Keratinocyte (primary cell): Measurements from ENCODE around the gene BRSK2. TPM values are rescaled to one million over a fixed set of nuclear protein-coding genes. Genes with fewer than 3 reads are reported as not detected.

ENCODE experiments used
- DNase-seq: peaks from one replicate; pipeline ENCODE4 v3.0.0-alpha.2; 2011; ENCODE audit warnings: low read depth, missing footprints, low spot score
- FAIRE-seq: peaks from 2 replicates; lab custom pipeline; 2011; peaks lifted over from hg19 to GRCh38; lab: Jason Lieb, UNC
- H2AFZ ChIP-seq: 2 replicates; pipeline ENCODE4 v1.6.0; 2012; ENCODE audit warnings: low read length, control low read depth, inconsistent platforms; ENCODE audit not compliant: control insufficient read depth
- H3K27ac ChIP-seq: 2 replicates; pipeline ENCODE4 v1.5.1; 2011; ENCODE audit warnings: low read length; ENCODE audit not compliant: control insufficient read depth, insufficient read depth
- H3K27me3 ChIP-seq: 3 replicates; pipeline ENCODE4 v1.6.0; 2011; ENCODE audit warnings: low read length; ENCODE audit not compliant: control insufficient read depth, insufficient read depth; ENCODE audit errors: extremely low read depth
- H3K36me3 ChIP-seq, 2 experiments: 2 replicates in 1 of 2; 3 replicates in 1 of 2; pipeline ENCODE4 v1.5.1; 2011; ENCODE audit warnings: low read length in 2 of 2, mild to moderate bottlenecking in 1 of 2; ENCODE audit not compliant: control insufficient read depth in 2 of 2, insufficient read depth in 2 of 2; ENCODE audit errors: extremely low read depth in 1 of 2
- H3K4me1 ChIP-seq: 3 replicates; pipeline ENCODE4 v1.5.1; 2011; ENCODE audit warnings: low read length; ENCODE audit not compliant: control insufficient read depth, insufficient read depth; ENCODE audit errors: extremely low read depth
- H3K4me2 ChIP-seq: 3 replicates; pipeline ENCODE4 v1.6.0; 2011; ENCODE audit warnings: low read depth, low read length; ENCODE audit not compliant: control insufficient read depth, insufficient read depth; ENCODE audit errors: extremely low read depth
- H3K4me3 ChIP-seq, 3 experiments: fragments of 200-600 bp in 1 of 3; sonication (generic) in 1 of 3; 2 replicates in 2 of 3; 3 replicates in 1 of 3; pipeline ENCODE4 v1.5.1; 2011 to 2016; ENCODE audit warnings: low read length in 3 of 3, mild to moderate bottlenecking in 3 of 3, control low read depth in 2 of 3, inconsistent platforms in 1 of 3, low read depth in 1 of 3, mixed read lengths in 1 of 3, mixed run types in 1 of 3, moderate library complexity in 1 of 3; ENCODE audit not compliant: control insufficient read depth in 2 of 3, insufficient read depth in 2 of 3; ENCODE audit errors: extremely low read depth in 1 of 3
- H3K79me2 ChIP-seq: 2 replicates; pipeline ENCODE4 v1.6.0; 2012; ENCODE audit warnings: low read length; ENCODE audit not compliant: control insufficient read depth, insufficient read depth
- H3K9ac ChIP-seq: 3 replicates; pipeline ENCODE4 v1.6.0; 2011; ENCODE audit warnings: low read length; ENCODE audit not compliant: control insufficient read depth, insufficient read depth; ENCODE audit errors: extremely low read depth
- H3K9me1 ChIP-seq: 3 replicates; pipeline ENCODE4 v1.6.0; 2011; ENCODE audit warnings: low read length; ENCODE audit not compliant: control insufficient read depth, insufficient read depth; ENCODE audit errors: extremely low read depth
- H3K9me3 ChIP-seq: 2 replicates; pipeline ENCODE4 v1.5.1; 2012; ENCODE audit warnings: low read depth, low read length; ENCODE audit not compliant: control insufficient read depth
- H4K20me1 ChIP-seq: 3 replicates; pipeline ENCODE4 v1.6.0; 2011; ENCODE audit warnings: low read length; ENCODE audit not compliant: control insufficient read depth, insufficient read depth; ENCODE audit errors: extremely low read depth
- EZH2 ChIP-seq: IDR thresholded peaks from one replicate; pipeline ENCODE4 v1.6.1; 2012; ENCODE audit warnings: inconsistent platforms, mild to moderate bottlenecking, low read length, moderate library complexity
- dilution Hi-C: fragments of 300-500 bp; cut with MboI; formaldehyde crosslinking; loops from one replicate; pipeline ENCODE4 v1.7.0; 2020; ENCODE audit warnings: low sequenced_read_pairs; ENCODE audit not compliant: extremely low pct_ligation_motif_present
- polyA plus RNA-seq, 5 experiments: library from polyadenylated mRNA; depleted of rRNA in 3 of 5; stranded (reverse) in 3 of 5; stranded (forward) in 1 of 5; unstranded in 1 of 5; fragments of >200 nt; gene quantifications; 1 replicate in 1 of 5; 2 replicates in 3 of 5; 3 replicates in 1 of 5; pipeline versions ENCODE4 v1.2.1 to v1.2.3, GENCODE V29; 2011 to 2012; ENCODE audit warnings: missing spikeins in 2 of 5, low read depth in 1 of 5, low replicate concordance in 1 of 5
- TF ChIP-seq, protein P1 (sequence below), 3 experiments: IDR thresholded peaks in 1 of 3; conservative IDR thresholded peaks in 1 of 3; optimal IDR thresholded peaks in 1 of 3; 2 replicates in 2 of 3; 3 replicates in 1 of 3; pipeline versions ENCODE3 to v1.5.1; 2011; ENCODE audit warnings: low read length in 3 of 3, mild to moderate bottlenecking in 3 of 3, moderate library complexity in 2 of 3, control low read depth in 1 of 3, inconsistent platforms in 1 of 3; ENCODE audit not compliant: insufficient read depth in 2 of 3; ENCODE audit errors: extremely low read depth in 1 of 3

The BRSK2 gene
- polyA plus RNA-seq, 1 donor (not counting 4 experiments of a cell fraction or from before 2014, with no cell fraction given): 0.09 TPM

DNA sequence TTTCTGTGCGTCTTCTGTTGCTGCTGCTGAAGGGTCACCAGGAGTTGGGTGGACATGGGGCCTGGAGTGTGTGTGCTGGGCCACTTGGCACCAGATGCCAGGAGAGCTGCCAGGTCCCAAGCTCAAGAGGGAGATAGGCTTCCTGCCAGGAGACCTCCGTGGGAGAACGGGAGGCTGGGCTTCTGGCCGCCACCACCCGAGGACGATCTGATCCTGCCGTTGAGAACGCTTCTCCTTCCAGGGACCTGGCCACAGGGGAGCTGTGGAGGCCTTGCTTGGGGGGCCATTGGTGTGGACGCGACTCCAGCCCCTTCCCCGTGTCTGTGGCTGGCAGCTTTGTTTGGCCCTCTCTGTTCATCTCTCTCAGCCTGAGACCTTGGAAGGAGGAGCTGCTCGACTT is 2.4 kb downstream of the BRSK2 start:
- Histone ChIP-seq H2AFZ (no peak overlapping the region), H3K9me3 (no peaks in the 10 kb centered on the region), H3K9me1 (no peaks in the 10 kb centered on the region), H3K4me2 (no peak overlapping the region), H3K27me3 (peaks cover 41% of the 10 kb centered on the region), H3K9ac (no peak overlapping the region), H3K36me3 (no peaks in the 10 kb centered on the region), H3K4me3 (no peak overlapping the region), H4K20me1 (peaks cover 5% of the 10 kb centered on the region), H3K27ac (no peak overlapping the region), H3K4me1 (peaks cover 4% of the 10 kb centered on the region), H3K79me2 (no peaks in the 10 kb centered on the region)
- FAIRE-seq (no peak), DNase-seq (no peak)
- TF ChIP-seq, protein P1, sequence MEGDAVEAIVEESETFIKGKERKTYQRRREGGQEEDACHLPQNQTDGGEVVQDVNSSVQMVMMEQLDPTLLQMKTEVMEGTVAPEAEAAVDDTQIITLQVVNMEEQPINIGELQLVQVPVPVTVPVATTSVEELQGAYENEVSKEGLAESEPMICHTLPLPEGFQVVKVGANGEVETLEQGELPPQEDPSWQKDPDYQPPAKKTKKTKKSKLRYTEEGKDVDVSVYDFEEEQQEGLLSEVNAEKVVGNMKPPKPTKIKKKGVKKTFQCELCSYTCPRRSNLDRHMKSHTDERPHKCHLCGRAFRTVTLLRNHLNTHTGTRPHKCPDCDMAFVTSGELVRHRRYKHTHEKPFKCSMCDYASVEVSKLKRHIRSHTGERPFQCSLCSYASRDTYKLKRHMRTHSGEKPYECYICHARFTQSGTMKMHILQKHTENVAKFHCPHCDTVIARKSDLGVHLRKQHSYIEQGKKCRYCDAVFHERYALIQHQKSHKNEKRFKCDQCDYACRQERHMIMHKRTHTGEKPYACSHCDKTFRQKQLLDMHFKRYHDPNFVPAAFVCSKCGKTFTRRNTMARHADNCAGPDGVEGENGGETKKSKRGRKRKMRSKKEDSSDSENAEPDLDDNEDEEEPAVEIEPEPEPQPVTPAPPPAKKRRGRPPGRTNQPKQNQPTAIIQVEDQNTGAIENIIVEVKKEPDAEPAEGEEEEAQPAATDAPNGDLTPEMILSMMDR (optimal IDR thresholded peaks at IDR 0.05 in 1 of 3, IDR thresholded peaks at IDR 0.05 in 1 of 3, conservative IDR thresholded peaks at IDR 0.05 in 1 of 3; ENCODE audit: extremely low read depth in 1 of 3, insufficient read depth in 2 of 3, low read length in 3 of 3): no peak
- TF ChIP-seq EZH2: no peak
- dilution Hi-C loops: no loop called here

DNA sequence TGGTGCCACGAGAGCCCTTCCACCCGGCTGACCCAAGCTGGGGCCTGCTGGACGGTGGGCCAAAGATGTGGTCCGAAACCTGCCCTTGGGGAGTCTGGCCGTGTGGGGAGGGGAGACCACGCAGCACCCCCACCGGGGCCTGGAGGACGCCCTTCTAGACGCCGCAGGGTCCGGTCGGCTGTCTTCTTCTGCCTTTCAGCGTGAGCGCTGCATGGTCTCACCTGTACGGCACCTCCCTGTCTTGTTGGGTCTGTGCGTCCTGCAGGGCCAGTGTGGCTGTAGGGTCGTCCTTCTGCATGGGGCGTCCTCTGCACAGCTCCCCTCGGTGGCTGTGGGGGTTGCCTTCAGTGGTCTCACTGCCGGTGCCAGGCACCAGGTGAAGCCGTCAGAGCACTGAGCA is 2.8 kb downstream of the BRSK2 start:
- Histone ChIP-seq H3K9ac (no peak overlapping the region), H3K27ac (no peak overlapping the region), H3K4me2 (no peak overlapping the region), H3K4me1 (peaks cover 4% of the 10 kb centered on the region), H3K79me2 (no peaks in the 10 kb centered on the region), H2AFZ (no peak overlapping the region), H3K9me3 (no peaks in the 10 kb centered on the region), H3K9me1 (no peaks in the 10 kb centered on the region), H3K4me3 (no peak overlapping the region), H4K20me1 (peaks cover 5% of the 10 kb centered on the region), H3K36me3 (no peaks in the 10 kb centered on the region), H3K27me3 (peaks cover 41% of the 10 kb centered on the region)
- no peak for FAIRE-seq
- DNase-seq: no peak
- no peak for TF ChIP-seq EZH2
- TF ChIP-seq, protein P1 (optimal IDR thresholded peaks at IDR 0.05 in 1 of 3, IDR thresholded peaks at IDR 0.05 in 1 of 3, conservative IDR thresholded peaks at IDR 0.05 in 1 of 3; ENCODE audit: extremely low read depth in 1 of 3, insufficient read depth in 2 of 3, low read length in 3 of 3): no peak
- dilution Hi-C loops: no loop called here
